Chondrocyte (in vitro differentiated cells): ENCODE measurements around the gene TMEM207. TPM values are rescaled to one million over a fixed set of nuclear protein-coding genes. Genes with fewer than 3 reads are reported as not detected.

Experiments
- DNase-seq: peaks from one replicate; pipeline ENCODE4 v3.0.0; 2021; ENCODE audit warnings: mixed read lengths, low spot score
- H3K27ac Mint-ChIP-seq: one replicate; pipeline ENCODE4 v1.8.0; 2021; ENCODE audit warnings: mild to moderate bottlenecking, moderate library complexity, mixed read lengths; ENCODE audit not compliant: unreplicated experiment
- H3K27me3 Mint-ChIP-seq: 2 replicates; pipeline ENCODE4 v1.8.0; 2021; ENCODE audit warnings: low read depth, mixed read lengths
- H3K36me3 Mint-ChIP-seq: 2 replicates; pipeline ENCODE4 v1.8.0; 2021; ENCODE audit warnings: low read depth, mixed read lengths
- H3K4me1 Mint-ChIP-seq: 2 replicates; pipeline ENCODE4 v1.8.0; 2021; ENCODE audit warnings: low read depth, mild to moderate bottlenecking, mixed read lengths
- H3K4me3 Mint-ChIP-seq: one replicate; pipeline ENCODE4 v1.8.0; 2021; ENCODE audit warnings: mild to moderate bottlenecking, moderate library complexity, mixed read lengths; ENCODE audit not compliant: unreplicated experiment
- H3K9me3 Mint-ChIP-seq: 2 replicates; pipeline ENCODE4 v1.8.0; 2021; ENCODE audit warnings: low read depth, mixed read lengths
- CTCF ChIP-seq: fragments of 200-600 bp; sonication (generic); IDR thresholded peaks from 2 replicates; pipeline ENCODE4 v1.5.0; 2021; ENCODE audit warnings: antibody characterized with exemption, mild to moderate bottlenecking, moderate library complexity
- total RNA-seq: library from RNA; stranded (reverse); gene quantifications from 3 replicates; pipeline ENCODE4 v1.2.1, GENCODE V29; 2021

TMEM207 gene
- total RNA-seq, 1 donor from 2014 or later = not detected

- Mint-ChIP-seq H3K9me3 (no peaks in the 10 kb centered on the region), H3K27ac (no peak overlapping the region), H3K4me1 (no peaks in the 10 kb centered on the region), H3K4me3 (no peak overlapping the region), H3K27me3 (peaks cover 1% of the 10 kb centered on the region), H3K36me3 (no peaks in the 10 kb centered on the region)
- no peak for DNase-seq
- no peak for TF ChIP-seq CTCF
These were observed 53.7 kb downstream of the TMEM207 start for GRCh38 chr3:190396001-190396400.

DNA sequence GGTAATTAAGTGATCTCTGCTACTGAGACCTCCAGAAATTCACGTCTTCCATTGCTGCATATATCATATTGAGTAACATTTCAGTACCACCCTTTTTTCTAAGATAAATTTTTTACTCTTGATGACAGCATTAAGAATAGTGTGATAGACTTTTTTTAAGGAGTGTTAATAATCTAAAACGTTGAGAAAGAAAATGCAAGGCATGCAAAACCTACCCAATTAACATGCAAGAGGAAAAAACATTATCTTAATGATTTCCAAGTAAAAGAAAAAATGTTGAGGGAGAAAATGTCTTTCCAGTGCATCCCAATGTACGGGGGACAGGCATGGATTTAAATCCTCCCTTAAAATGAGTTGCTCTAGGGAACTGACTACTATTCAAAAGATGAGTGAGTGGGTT, 61.0 kb downstream of the TMEM207 start:
- Mint-ChIP-seq H3K27me3 (no peaks in the 10 kb centered on the region), H3K27ac (no peak overlapping the region), H3K4me1 (peaks cover 37% of the 10 kb centered on the region), H3K9me3 (no peaks in the 10 kb centered on the region), H3K36me3 (no peaks in the 10 kb centered on the region), H3K4me3 (no peak overlapping the region)
- no peak for TF ChIP-seq CTCF
- no peak for DNase-seq

GRCh38 chr3:190387578-190388213, 62.0 kb downstream of the TMEM207 start, which contains the start of gene CLDN16:
Gene CLDN16 (plus strand): TSS chr3:190388163. CDS start chr3:190388330, 167 bp downstream.
- no peaks in the 10 kb centered on the region for H3K9me3 Mint-ChIP-seq
- H3K4me1 Mint-ChIP-seq = peaks cover 38% of the 10 kb centered on the region
- no peaks in the 10 kb centered on the region for H3K36me3 Mint-ChIP-seq
- TF ChIP-seq CTCF = no peak
- H3K4me3 Mint-ChIP-seq = no peak within 1 kb of the TSS
- no peak for DNase-seq
- no peaks in the 10 kb centered on the region for H3K27me3 Mint-ChIP-seq
- H3K27ac Mint-ChIP-seq = peak within 1 kb of the TSS; percentile 91

- peak overlapping the region; percentile 60 for H3K4me3 Mint-ChIP-seq
- H3K9me3 Mint-ChIP-seq = no peaks in the 10 kb centered on the region
- H3K4me1 Mint-ChIP-seq = peaks cover 55% of the 10 kb centered on the region
- H3K36me3 Mint-ChIP-seq = no peaks in the 10 kb centered on the region
- no peak for TF ChIP-seq CTCF
- peak overlapping the region; percentile 97 for H3K27ac Mint-ChIP-seq
- H3K27me3 Mint-ChIP-seq = no peaks in the 10 kb centered on the region
- no peak for DNase-seq
These were observed 63.7 kb downstream of the TMEM207 start for GRCh38 chr3:190385731-190386688.

DNA sequence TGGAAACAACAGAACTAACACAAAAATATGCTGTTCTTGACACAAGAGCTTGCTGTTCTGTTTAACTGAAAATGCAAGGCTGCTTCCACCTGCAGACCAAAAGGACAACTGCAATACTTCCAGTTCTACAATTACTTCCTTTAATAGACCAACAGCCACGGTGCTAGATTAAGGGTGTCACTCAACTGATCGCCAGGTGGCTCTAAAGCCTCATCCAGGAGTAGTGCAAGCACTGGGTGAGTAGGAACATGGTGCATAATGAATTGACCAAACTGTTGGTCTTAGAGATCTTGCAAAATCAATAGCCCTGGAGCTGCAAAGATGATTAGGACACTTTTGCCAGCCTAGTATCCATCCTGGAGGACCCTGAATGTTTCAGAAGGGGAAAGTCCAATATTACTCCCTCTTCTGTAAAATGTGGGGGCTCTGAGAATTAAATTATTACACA, 65.4 kb downstream of the TMEM207 start:
- TF ChIP-seq CTCF = peak; percentile 77
- H3K36me3 Mint-ChIP-seq = no peaks in the 10 kb centered on the region
- no peaks in the 10 kb centered on the region for H3K27me3 Mint-ChIP-seq
- no peak overlapping the region for H3K4me3 Mint-ChIP-seq
- no peaks in the 10 kb centered on the region for H3K9me3 Mint-ChIP-seq
- peaks cover 57% of the 10 kb centered on the region for H3K4me1 Mint-ChIP-seq
- peak overlapping the region; percentile 49 for H3K27ac Mint-ChIP-seq
- DNase-seq = no peak
